Endometrial microvascular endothelial cells (primary cell): ENCODE data around the gene TMEM106A. TPM values are rescaled to one million over a fixed set of nuclear protein-coding genes. Genes with fewer than 3 reads are reported as not detected.
"Not testable (repeated sequence)": the region's sequence is repeated elsewhere in the genome, so short reads cannot be mapped to it uniquely, and the experiment has no call there.

Experiments
- in situ Hi-C: cut with HindIII; loops from 2 replicates; pipeline ENCODE4 v1.10.0; 2017; ENCODE audit warnings: low sequenced_read_pairs, low pct_unique_long_range_greater_than_20kb; ENCODE audit errors: inconsistent ontology term
- total RNA-seq: library from RNA; depleted of rRNA; stranded (reverse); fragments of >200 nt; gene quantifications from one replicate; pipeline ENCODE4 v1.2.3, GENCODE V29; 2015; ENCODE audit errors: inconsistent ontology term

Gene TMEM106A
- total RNA-seq, 1 donor from 2014 or later, result 6.1 TPM

GRCh38 chr17:43239597-43239996, 27.9 kb downstream of the TMEM106A start:
- in situ Hi-C loops, result not testable (repeated sequence)

- in situ Hi-C loops, result not testable (repeated sequence)
Observed at GRCh38 chr17:43240596-43241352, 29.1 kb downstream of the TMEM106A start.

- in situ Hi-C loops, result not testable (repeated sequence)
Observed at GRCh38 chr17:43246456-43246855, 34.8 kb downstream of the TMEM106A start.

Other genes starting within 250 kb of the TMEM106A start
- gene AARSD1, start 247.4 kb upstream of the TMEM106A start, total RNA-seq, result 34.3 TPM
- gene PTGES3L, start 231.8 kb upstream of the TMEM106A start, total RNA-seq, result not detected
- 7.3 TPM for gene RUNDC1, start 231.3 kb upstream of the TMEM106A start, total RNA-seq
- gene RPL27, start 213.5 kb upstream of the TMEM106A start, total RNA-seq, result 880 TPM
- 62.6 TPM for gene IFI35, start 205.1 kb upstream of the TMEM106A start, total RNA-seq
- gene VAT1, start 189.5 kb upstream of the TMEM106A start, total RNA-seq, result 599 TPM
- gene RND2, start 186.6 kb upstream of the TMEM106A start, total RNA-seq, result under 0.01 TPM
- 22.7 TPM for gene BRCA1, start 86.5 kb upstream of the TMEM106A start, total RNA-seq
- 53.6 TPM for gene NBR1, start 40.7 kb upstream of the TMEM106A start, total RNA-seq
- gene CCDC200, start 16.7 kb downstream of the TMEM106A start, total RNA-seq, result not detected
- not detected for gene RNU2-1, start 22.1 kb downstream of the TMEM106A start, total RNA-seq
- 1.4 TPM for gene ARL4D, start 187.1 kb downstream of the TMEM106A start, total RNA-seq